PC-9 (cell line): Measurements from ENCODE around the gene EXOSC5.

Experiments used
- CTCF ChIP-seq: fragments of 200-600 bp; sonication (generic); conservative IDR thresholded peaks from 2 replicates; pipeline ENCODE4 v1.6.1; 2017; ENCODE audit warnings: mixed run types, antibody characterized with exemption, mild to moderate bottlenecking, moderate library complexity
- EZH2 ChIP-seq: fragments of 200-600 bp; sonication (generic); IDR thresholded peaks from 2 replicates; pipeline ENCODE4 v1.8.0; 2017; ENCODE audit warnings: antibody characterized with exemption, low read depth

- TF ChIP-seq CTCF (no peak), EZH2 (no peak)
These were observed 33.8 kb downstream of the EXOSC5 start for GRCh38 chr19:41363371-41363752.
